ENCODE measurements around the gene MTR. TPM values are rescaled to one million over a fixed set of nuclear protein-coding genes. Genes with fewer than 3 reads are reported as not detected.

The MTR gene
- total and polyA plus RNA-seq, 10 donors, result 4.4 to 65.4 (median 42.0) TPM

GRCh38 chr1:236810018-236810417 is 14.9 kb downstream of the MTR start:
- peaks cover 0 to 14% (median 7%) of the 10 kb centered on the region in 6 donors for H3K4me1 ChIP-seq
- 92 to 97% (median 92%) methylated on average over 3 of the region's 3 CpGs for WGBS, 5 donors
- DNase-seq, result no peak
- peaks cover 0 to 100% (median 65%) of the 10 kb centered on the region in 6 donors for H3K36me3 ChIP-seq
- TF ChIP-seq POLR2AphosphoS5 (IDR thresholded peaks at IDR 0.05) (no peak), POLR2A (IDR thresholded peaks at IDR 0.05) (no peak), CTCF (IDR thresholded peaks at IDR 0.05 in 8 of 11, conservative IDR thresholded peaks at IDR 0.05 in 3 of 11) (no peak)
- intact Hi-C loops (cut with DNase I; ENCODE audit: low total_unique reads), result no loop called here
- no peaks in the 10 kb centered on the region for H3K9me3 ChIP-seq
- H3K4me3 ChIP-seq, result no peak overlapping the region
- H3K27me3 ChIP-seq (replicated peaks in 1 of 7), result no peaks in the 10 kb centered on the region
- H3K27ac ChIP-seq, result no peak overlapping the region

DNA sequence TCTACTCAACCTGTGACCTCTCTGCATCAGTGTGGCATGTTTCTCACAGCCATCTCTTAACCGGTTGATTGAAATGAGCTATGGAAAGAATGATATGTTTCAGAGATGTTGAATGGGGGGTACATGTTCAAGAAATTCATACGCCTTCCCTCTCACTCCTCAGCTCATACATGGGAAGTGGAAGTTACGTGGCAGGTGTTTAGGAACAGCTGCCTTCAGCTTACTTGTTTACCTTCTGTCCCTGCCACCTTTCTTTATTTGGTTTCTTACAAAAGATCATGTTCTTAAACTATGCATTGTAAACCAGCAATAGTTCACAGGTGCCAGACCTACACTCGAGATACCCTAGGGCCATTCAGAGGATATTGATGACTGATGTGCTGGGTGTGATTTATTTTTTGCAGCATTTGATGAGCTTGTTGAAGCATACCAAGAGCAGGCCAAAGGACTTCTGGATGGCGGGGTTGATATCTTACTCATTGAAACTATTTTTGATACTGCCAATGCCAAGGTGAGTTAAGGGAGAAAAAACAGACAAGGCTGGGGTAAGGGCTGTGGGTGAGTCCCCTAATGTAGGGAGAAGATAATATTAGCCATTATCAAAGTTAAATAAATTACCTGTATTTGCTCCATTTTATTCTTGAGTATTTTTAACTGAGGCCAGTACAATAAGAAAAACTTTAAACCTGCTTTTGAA is 17.4 kb downstream of the MTR start:
- Histone ChIP-seq H3K27ac (no peak overlapping the region), H3K27me3 (replicated peaks in 1 of 7) (no peaks in the 10 kb centered on the region), H3K9me3 (no peaks in the 10 kb centered on the region), H3K4me1 (peaks cover 0 to 14% (median 7%) of the 10 kb centered on the region in 6 donors), H3K36me3 (peaks cover 0 to 100% (median 74%) of the 10 kb centered on the region in 6 donors), H3K4me3 (no peak overlapping the region)
- WGBS, 5 donors, result 93 to 97% (median 95%) methylated on average over 5 of the region's 5 CpGs
- intact Hi-C loops (cut with DNase I; ENCODE audit: low total_unique reads), result no loop called here
- TF ChIP-seq POLR2AphosphoS5 (IDR thresholded peaks at IDR 0.05), result no peak
- TF ChIP-seq POLR2A (IDR thresholded peaks at IDR 0.05), result no peak
- no peak for TF ChIP-seq CTCF (IDR thresholded peaks at IDR 0.05 in 8 of 11, conservative IDR thresholded peaks at IDR 0.05 in 3 of 11)
- no peak for DNase-seq

DNA sequence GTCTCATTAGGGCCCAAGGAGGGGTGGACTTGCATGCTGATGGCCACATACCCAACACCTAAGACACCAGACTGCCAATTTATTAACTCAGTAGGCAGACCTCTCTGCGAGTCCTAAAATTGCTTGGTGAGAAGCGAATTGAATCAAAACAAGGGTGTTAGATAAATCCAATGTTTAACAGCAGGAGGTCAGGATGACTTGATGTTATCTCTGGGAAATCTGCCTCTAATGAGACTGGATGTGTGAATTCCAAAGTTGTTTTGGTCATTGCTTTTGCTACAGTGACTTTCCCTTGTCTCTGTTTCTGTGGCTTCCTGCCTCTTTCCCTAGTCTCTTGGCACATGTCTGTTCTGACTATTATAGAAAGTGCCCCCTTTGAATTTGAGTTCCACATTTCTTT is 20.8 kb downstream of the MTR start:
- no peaks in the 10 kb centered on the region for H3K4me1 ChIP-seq
- no peaks in the 10 kb centered on the region for H3K27me3 ChIP-seq (replicated peaks in 1 of 7)
- H3K36me3 ChIP-seq, result peaks cover 0 to 100% (median 70%) of the 10 kb centered on the region in 6 donors
- DNase-seq, result no peak
- intact Hi-C loops (cut with DNase I; ENCODE audit: low total_unique reads), result no loop called here
- TF ChIP-seq POLR2A (IDR thresholded peaks at IDR 0.05), result no peak
- no peak for TF ChIP-seq POLR2AphosphoS5 (IDR thresholded peaks at IDR 0.05)
- no peak for TF ChIP-seq CTCF (IDR thresholded peaks at IDR 0.05 in 8 of 11, conservative IDR thresholded peaks at IDR 0.05 in 3 of 11)
- no peaks in the 10 kb centered on the region for H3K9me3 ChIP-seq
- no peak overlapping the region for H3K27ac ChIP-seq
- no peak overlapping the region for H3K4me3 ChIP-seq
- WGBS, 5 donors, result 78 to 100% (median 95%) methylated on average over 2 of the region's 2 CpGs

DNA sequence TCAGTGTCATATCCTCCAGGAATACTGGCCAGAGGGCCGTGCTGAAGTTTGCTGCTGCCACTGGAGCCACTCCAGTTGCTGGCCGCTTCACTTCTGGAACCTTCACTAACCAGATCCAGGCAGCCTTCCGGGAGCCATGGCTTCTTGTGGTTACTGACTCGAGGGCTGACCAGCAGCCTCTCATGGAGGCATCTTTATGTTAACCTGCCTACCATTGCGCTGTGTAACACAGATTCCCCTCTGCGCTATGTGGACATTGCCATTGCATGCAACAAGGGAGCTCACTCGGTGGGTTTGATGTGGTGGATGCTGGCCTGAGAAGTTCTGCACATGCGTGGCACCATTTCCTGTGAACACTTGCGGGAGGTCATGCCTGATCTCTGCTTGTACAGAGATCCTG is 24.8 kb downstream of the MTR start:
- Histone ChIP-seq H3K27me3 (replicated peaks in 1 of 7) (no peaks in the 10 kb centered on the region), H3K4me1 (no peaks in the 10 kb centered on the region), H3K27ac (no peak overlapping the region), H3K4me3 (no peak overlapping the region), H3K36me3 (peaks cover 6 to 98% (median 52%) of the 10 kb centered on the region in 6 donors), H3K9me3 (no peaks in the 10 kb centered on the region)
- TF ChIP-seq POLR2A (IDR thresholded peaks at IDR 0.05), result no peak
- TF ChIP-seq POLR2AphosphoS5 (IDR thresholded peaks at IDR 0.05), result no peak
- TF ChIP-seq CTCF (IDR thresholded peaks at IDR 0.05 in 8 of 11, conservative IDR thresholded peaks at IDR 0.05 in 3 of 11), result no peak
- intact Hi-C loops (cut with DNase I; ENCODE audit: low total_unique reads), result no loop called here
- WGBS, 5 donors, result 73 to 95% (median 92%) methylated on average over 3 to 9 of the region's 9 CpGs
- DNase-seq, result no peak
